K562 (cell line): ENCODE data around the gene TUBA4B. TPM values are rescaled to one million over a fixed set of nuclear protein-coding genes. Genes with fewer than 3 reads are reported as not detected.
A peak's percentile ranks its signal among the peaks of the same experiment; 100 is the strongest.

ENCODE experiments used
- ATAC-seq: fragments of 200-7000 bp; cut with Tn5 transposase; 3 replicates; pipeline ENCODE4 v1.9.1; 2020; ENCODE audit warnings: moderate library complexity
- BruUV-seq: library from RNA; stranded (reverse); fragments of 400-500 nt; replicated peaks from 2 replicates; lab custom pipeline; 2021; lab: Mats Ljungman, UMichigan
- CTCF ChIA-PET: fragments of 300-600 bp; formaldehyde crosslinking; extraction: SDS; loops from one replicate; lab custom pipeline; 2021; ENCODE audit warnings: low intra/inter-chr PET ratio; lab: Yijun Ruan, JAX
- POLR2A ChIA-PET: fragments of 300-600, 350-650 bp; sonication (Branson Sonifier 250); formaldehyde crosslinking; extraction: SDS; loops from one replicate; lab custom pipeline; 2021; ENCODE audit warnings: antibody characterized with exemption, inconsistent platforms; lab: Yijun Ruan, JAX
- DNase-seq, 4 experiments: peaks; one replicate each; pipeline versions ENCODE4 v3.0.0 to v3.0.0-alpha.2; 2011 to 2018; ENCODE audit warnings: low spot score in 3 of 4, mixed read lengths in 3 of 4; ENCODE audit errors: extremely low read depth in 1 of 4
- FAIRE-seq: peaks from 2 replicates; lab custom pipeline; 2011; peaks lifted over from hg19 to GRCh38; lab: Jason Lieb, UNC
- H2AFZ ChIP-seq: 2 replicates; pipeline ENCODE4 v1.6.0; 2011; ENCODE audit warnings: low read depth, low read length, control low read depth, inconsistent platforms
- H3K27ac ChIP-seq: fragments of 200-600 bp; 3 replicates; pipeline ENCODE4 v1.8.0; 2011; ENCODE audit warnings: low read depth, mild to moderate bottlenecking, control low read depth, inconsistent platforms, low read length, moderate library complexity, mixed read lengths; ENCODE audit errors: extremely low read depth
- H3K27me3 ChIP-seq, 2 experiments: fragments of 300-600 bp in 1 of 2; 2 replicates in 1 of 2; 3 replicates in 1 of 2; pipeline versions ENCODE4 v1.6.0 to v1.8.0; 2011; ENCODE audit warnings: inconsistent platforms in 2 of 2, low read length in 2 of 2, mild to moderate bottlenecking in 1 of 2, mixed read lengths in 1 of 2, moderate library complexity in 1 of 2; ENCODE audit not compliant: control insufficient read depth in 2 of 2, insufficient read depth in 2 of 2
- H3K36me3 ChIP-seq: fragments of 300-600 bp; 3 replicates; pipeline ENCODE4 v1.8.0; 2011; ENCODE audit warnings: mild to moderate bottlenecking, low read length, inconsistent platforms; ENCODE audit not compliant: control insufficient read depth, insufficient read depth
- H3K4me1 ChIP-seq, 2 experiments: fragments of 200-600 bp in 1 of 2; replicated peaks in 1 of 2; 2 replicates in 1 of 2; 3 replicates in 1 of 2; pipeline versions ENCODE4 v1.5.1 to v1.8.0; 2011; ENCODE audit warnings: inconsistent platforms in 2 of 2, low read length in 2 of 2, mild to moderate bottlenecking in 1 of 2, mixed read lengths in 1 of 2, moderate library complexity in 1 of 2; ENCODE audit not compliant: control insufficient read depth in 2 of 2, insufficient read depth in 2 of 2
- H3K4me2 ChIP-seq: 2 replicates; pipeline ENCODE4 v1.6.1; 2011; ENCODE audit warnings: low read length, control low read depth, inconsistent platforms, mixed read lengths; ENCODE audit not compliant: insufficient read depth
- H3K4me3 ChIP-seq: fragments of 200-600 bp; sonication (generic), shearing (Covaris generic); 2 replicates; pipeline ENCODE4 v1.5.1; 2016; ENCODE audit warnings: control low read depth, inconsistent platforms
- H3K79me2 ChIP-seq: fragments of 200-600 bp; 3 replicates; pipeline ENCODE4 v1.8.0; 2011; ENCODE audit warnings: low read length, inconsistent platforms; ENCODE audit not compliant: control insufficient read depth, insufficient read depth
- H3K9ac ChIP-seq, 2 experiments: 2 replicates each; pipeline versions ENCODE4 v1.6.0 to v1.6.1; 2011; ENCODE audit warnings: low read depth in 2 of 2, low read length in 2 of 2, control low read depth in 1 of 2, inconsistent platforms in 1 of 2, mild to moderate bottlenecking in 1 of 2, mixed read lengths in 1 of 2; ENCODE audit not compliant: insufficient read depth in 1 of 2
- H3K9me1 ChIP-seq: one replicate; pipeline ENCODE4 v1.6.0; 2011; ENCODE audit warnings: inconsistent platforms, mild to moderate bottlenecking, low read length, moderate library complexity; ENCODE audit not compliant: control insufficient read depth, insufficient read depth
- H3K9me3 ChIP-seq: replicated peaks from 2 replicates; pipeline ENCODE4 v1.5.1; 2011; ENCODE audit warnings: low read depth, low read length, inconsistent platforms; ENCODE audit not compliant: control insufficient read depth, insufficient read depth
- H4K20me1 ChIP-seq: replicated peaks from 2 replicates; pipeline ENCODE4 v1.6.1; 2011; ENCODE audit warnings: low read length, inconsistent platforms, mixed read lengths; ENCODE audit not compliant: control insufficient read depth, insufficient read depth
- AFF1 ChIP-seq, 2 experiments: fragments of 450-650 bp; IDR thresholded peaks; 2 replicates each; pipeline ENCODE4 v1.6.1; 2018; ENCODE audit warnings: mild to moderate bottlenecking in 2 of 2, low read depth in 1 of 2; ENCODE audit not compliant: partially characterized antibody in 2 of 2
- ATF3 ChIP-seq, 2 experiments: fragments of 450-650 bp in 1 of 2; sonication (generic) in 1 of 2; formaldehyde crosslinking in 1 of 2; IDR thresholded peaks in 1 of 2; conservative IDR thresholded peaks in 1 of 2; 2 replicates each; pipeline versions ENCODE4 v1.6.1 to v1.8.1; 2016 to 2023; ENCODE audit warnings: mild to moderate bottlenecking in 2 of 2, moderate library complexity in 2 of 2, inconsistent platforms in 1 of 2, missing genetic modification reagents in 1 of 2
- HINFP ChIP-seq: fragments of 450-650 bp; conservative IDR thresholded peaks from 2 replicates; pipeline ENCODE4 v1.6.1; 2016; ENCODE audit warnings: missing genetic modification characterization, low read depth, mild to moderate bottlenecking, control low read depth, missing compliant biosample characterization
- NCOA6 ChIP-seq: fragments of 450-650 bp; IDR thresholded peaks from 2 replicates; pipeline ENCODE4 v1.6.1; 2017; ENCODE audit warnings: mild to moderate bottlenecking
- NFXL1 ChIP-seq: fragments of 450-650 bp; formaldehyde crosslinking; IDR thresholded peaks from 2 replicates; pipeline ENCODE4 v1.4.0; 2021; ENCODE audit warnings: mild to moderate bottlenecking
- RERE ChIP-seq: sonication (generic); formaldehyde crosslinking; IDR thresholded peaks from 2 replicates; pipeline ENCODE4 v1.8.0; 2023; ENCODE audit warnings: missing genetic modification reagents, mild to moderate bottlenecking, borderline replicate concordance
- WGBS: fragments of 100-300 bp; shearing (Covaris generic); methylation state at CpG from one replicate; pipeline ENCODE4 v1.1.6; 2016; ENCODE audit warnings: low coverage, mixed read lengths; ENCODE audit not compliant: insufficient coverage; ENCODE audit errors: missing lambda C conversion rate; 5-methylcytosine and 5-hydroxymethylcytosine counted together
- in situ Hi-C: fragments of 300-500 bp; cut with MboI; formaldehyde crosslinking; loops from 4 replicates; pipeline ENCODE4 v1.15.0; 2018; ENCODE audit warnings: inconsistent platforms, mixed read lengths
- intact Hi-C: fragments of 100-400 bp; cut with micrococcal nuclease; formaldehyde crosslinking; loops from 2 replicates; pipeline ENCODE4 v1.14.2; 2022
- polyA plus RNA-seq, 8 experiments: library from polyadenylated mRNA; depleted of rRNA in 4 of 8; stranded (reverse) in 5 of 8; unstranded in 3 of 8; fragments of >200 nt; fragmentation: Nextera tagmentation in 2 of 8; fragmentation: Illumina TruSeq in 1 of 8; extraction: Ambion mirVana in 2 of 8; extraction: Trizol in 1 of 8; gene quantifications; 2 replicates each; pipeline versions ENCODE4 v1.2.1 to v1.2.3, GENCODE V29; 2011 to 2014; ENCODE audit warnings: inconsistent platforms in 1 of 8, missing spikeins in 1 of 8
- total RNA-seq, 7 experiments: library from RNA; depleted of rRNA in 6 of 7; stranded (reverse); fragments of >200 nt in 6 of 7; fragmentation: Illumina TruSeq in 2 of 7; extraction: Trizol in 2 of 7; gene quantifications; 2 replicates each; pipeline versions ENCODE4 v1.2.1 to v1.2.3, GENCODE V29; 2011 to 2021; ENCODE audit warnings: low replicate concordance in 1 of 7

Gene TUBA4B
- total and polyA plus RNA-seq, 9 of the 15 experiments (the other 6 are each of a cell fraction or from before 2014, with no cell fraction given) = 0.04 TPM; not detected in 8

- H2AFZ ChIP-seq = no peak overlapping the region
- no TSS peak for BruUV-seq
- intact Hi-C loops (no loop called here), in situ Hi-C loops (no loop called here)
- H3K4me3 ChIP-seq = peak overlapping the region; percentile 22
- peaks cover 6 to 26% of the 10 kb centered on the region in 2 experiments; a peak in 3 of 5 replicates for H3K27me3 ChIP-seq
- WGBS = 3% methylated on average over 16 of the region's 45 CpGs
- no peaks in the 10 kb centered on the region for H3K79me2 ChIP-seq
- CTCF ChIA-PET = no interaction called here
- peaks cover 0 to 15% of the 10 kb centered on the region in 2 experiments; a peak in 2 of 5 replicates for H3K4me1 ChIP-seq
- DNase-seq (peak; percentile 79 to 84 (median 80)), ATAC-seq (peak; percentile 99), FAIRE-seq (peak; percentile 69)
- H3K4me2 ChIP-seq = peak overlapping the region; percentile 65
- H3K9me1 ChIP-seq = no peaks in the 10 kb centered on the region
- POLR2A ChIA-PET = interaction anchor here (0.6 to 1.0 kb wide), 4 partner anchors 9 to 362 kb away, joined by 3 read pairs; no protein-coding TSS in a partner anchor
- no peaks in the 10 kb centered on the region for H3K9me3 ChIP-seq
- no peaks in the 10 kb centered on the region for H4K20me1 ChIP-seq
- H3K27ac ChIP-seq = no peak overlapping the region
- no peak overlapping the region for H3K9ac ChIP-seq
- H3K36me3 ChIP-seq = no peaks in the 10 kb centered on the region
- TF ChIP-seq RERE (CRISPR knock-in tag) = no peak
- TF ChIP-seq NFXL1 = no peak
- TF ChIP-seq HINFP (tag) = no peak
- TF ChIP-seq NCOA6 = peak; percentile 72
- peak in 1 of 2 experiments; percentile 95 for TF ChIP-seq AFF1 (IDR thresholded peaks at IDR 0.05; ENCODE audit: low read depth in 1 of 2, partially characterized antibody in 2 of 2)
- peak; percentile 88 for TF ChIP-seq ATF3 (IDR thresholded peaks at IDR 0.05)
- TF ChIP-seq ATF3 (CRISPR knock-in tag; conservative IDR thresholded peaks at IDR 0.05) = no peak
Measured at GRCh38 chr2:219308142-219309101, 55.4 kb downstream of the TUBA4B start.
